ENCODE measurements around the gene ZNF503.

GRCh38 chr10:75428434-75429158 lies 27.0 kb upstream of the ZNF503 start:
- no peak for TF ChIP-seq CTCF (conservative IDR thresholded peaks at IDR 0.05; ENCODE audit: low read depth, low read length)
- no peak for TF ChIP-seq EZH2 (IDR thresholded peaks at IDR 0.05; ENCODE audit: low read length, unreplicated experiment)
- no peak for TF ChIP-seq EZH2phosphoT487 (IDR thresholded peaks at IDR 0.05; ENCODE audit: borderline replicate concordance, low read length)

Data from PC-3 (cell line).